Panc1 (cell line): ENCODE measurements around the gene WNT1.

ENCODE experiments used
- CTCF ChIP-seq: fragments of 450-650 bp; IDR thresholded peaks from 2 replicates; pipeline ENCODE4 v1.5.1; 2017; ENCODE audit warnings: mild to moderate bottlenecking
- POLR2AphosphoS5 ChIP-seq: IDR thresholded peaks from 2 replicates; pipeline ENCODE4 v1.6.1; 2012; ENCODE audit warnings: mild to moderate bottlenecking, low read depth, low read length, moderate library complexity
- REST ChIP-seq, 2 experiments: IDR thresholded peaks; 2 replicates each; pipeline ENCODE4 v1.6.1; 2011 to 2012; ENCODE audit warnings: low read depth in 2 of 2, control low read depth in 1 of 2, low read length in 1 of 2, mild to moderate bottlenecking in 1 of 2, moderate library complexity in 1 of 2; ENCODE audit not compliant: insufficient read depth in 1 of 2
- SIN3A ChIP-seq: IDR thresholded peaks from 2 replicates; pipeline ENCODE4 v1.6.1; 2012; ENCODE audit warnings: low read depth, mild to moderate bottlenecking, low read length, moderate library complexity, borderline replicate concordance; ENCODE audit not compliant: insufficient read depth
- TCF7L2 ChIP-seq: IDR thresholded peaks from 2 replicates; pipeline ENCODE4 v1.6.1; 2011; ENCODE audit warnings: mild to moderate bottlenecking, low read depth, low read length, inconsistent platforms

GRCh38 chr12:49023812-49024211 lies 45.7 kb downstream of the WNT1 start:
- TF ChIP-seq CTCF = no peak
- no peak for TF ChIP-seq SIN3A
- no peak for TF ChIP-seq REST (IDR thresholded peaks at IDR 0.05; ENCODE audit: insufficient read depth in 1 of 2, low read depth in 2 of 2, low read length in 1 of 2)
- no peak for TF ChIP-seq POLR2AphosphoS5
- TF ChIP-seq TCF7L2 = no peak
